ENCODE results near the gene IL1RAPL2. TPM values are rescaled to one million over a fixed set of nuclear protein-coding genes. Genes with fewer than 3 reads are reported as not detected.
"Not testable (repeated sequence)": the region's sequence is repeated elsewhere in the genome, so short reads cannot be mapped to it uniquely, and the experiment has no call there.

Gene IL1RAPL2
- total RNA-seq, 8 experiments from 2014 or later, result 0.21 to 1.2 (median 0.69) TPM; not detected in 2

DNA sequence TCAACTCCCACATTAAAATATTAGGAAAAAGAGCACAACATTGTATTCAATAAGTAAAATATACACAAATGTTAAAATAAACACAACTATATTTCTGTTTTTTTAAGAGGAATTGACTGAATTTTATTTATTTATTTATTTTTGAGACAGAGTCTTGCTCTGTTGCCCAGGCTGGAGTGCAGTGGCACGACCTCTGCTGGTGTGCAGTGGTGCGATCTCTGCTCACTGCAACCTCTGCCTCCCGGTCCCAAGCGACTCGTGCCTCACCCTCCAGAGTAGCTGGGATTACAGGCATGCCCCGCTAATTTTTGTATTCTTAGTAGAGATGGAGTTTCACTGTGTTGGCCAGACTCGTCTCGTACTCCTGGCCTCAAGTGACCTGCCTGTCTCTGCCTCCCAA, 623.1 kb downstream of the IL1RAPL2 start:
- no peak overlapping the region for H3K27ac ChIP-seq
- WGBS, 10 experiments, result 4 to 52% (median 20%) methylated on average over 1 to 7 of the region's 8 CpGs; no CpG with 5 or more reads in 7 of the 10 experiments
- ATAC-seq (replicated peaks in 6 of 8), result no peak
- no peaks in the 10 kb centered on the region for H3K4me1 ChIP-seq (replicated peaks in 1 of 2)
- in situ Hi-C loops (cut with MboI; ENCODE audit: low pct_unique_long_range_greater_than_20kb in 2 of 9, low sequenced_read_pairs in 9 of 9, unreplicated experiment in 9 of 9), result no loop called here
- no peak overlapping the region for H3K4me3 ChIP-seq

DNA sequence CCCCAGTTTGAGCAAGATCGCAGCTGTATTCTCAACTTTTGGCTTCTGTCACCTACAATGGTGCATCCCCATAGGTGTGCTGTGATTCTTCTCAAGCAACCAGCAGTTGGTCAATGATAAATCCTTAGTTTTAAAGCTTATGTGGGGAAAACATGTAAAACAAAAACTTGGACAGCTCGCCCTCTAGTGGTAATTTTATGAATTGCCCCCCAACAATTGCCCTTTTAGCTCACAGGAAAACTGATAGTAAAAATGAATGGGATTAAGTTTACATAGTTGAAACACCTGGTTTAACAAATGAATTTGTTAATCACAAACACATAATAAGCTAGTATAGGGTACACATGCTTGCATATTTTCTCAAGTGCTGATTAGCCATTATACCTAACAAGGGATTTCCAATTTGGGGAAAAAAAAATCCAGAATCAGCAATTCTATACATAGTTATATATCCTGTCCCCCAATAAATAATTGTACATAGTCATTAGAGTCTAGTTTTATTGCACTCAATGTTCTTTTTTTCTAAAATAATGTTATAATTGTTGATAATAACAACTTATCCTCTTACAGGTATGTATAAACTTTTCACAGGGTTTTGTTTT, 624.4 kb downstream of the IL1RAPL2 start:
- H3K4me3 ChIP-seq, result no peak overlapping the region
- H3K4me1 ChIP-seq (replicated peaks in 1 of 2), result no peaks in the 10 kb centered on the region
- in situ Hi-C loops (cut with MboI; ENCODE audit: low pct_unique_long_range_greater_than_20kb in 2 of 9, low sequenced_read_pairs in 9 of 9, unreplicated experiment in 9 of 9), result no loop called here
- no peak for ATAC-seq (replicated peaks in 6 of 8)
- WGBS, 10 experiments, result 0 to 17% methylated on average over 1 to 2 of the region's 2 CpGs; no CpG with 5 or more reads in 8 of the 10 experiments
- H3K27ac ChIP-seq, result no peak overlapping the region

DNA sequence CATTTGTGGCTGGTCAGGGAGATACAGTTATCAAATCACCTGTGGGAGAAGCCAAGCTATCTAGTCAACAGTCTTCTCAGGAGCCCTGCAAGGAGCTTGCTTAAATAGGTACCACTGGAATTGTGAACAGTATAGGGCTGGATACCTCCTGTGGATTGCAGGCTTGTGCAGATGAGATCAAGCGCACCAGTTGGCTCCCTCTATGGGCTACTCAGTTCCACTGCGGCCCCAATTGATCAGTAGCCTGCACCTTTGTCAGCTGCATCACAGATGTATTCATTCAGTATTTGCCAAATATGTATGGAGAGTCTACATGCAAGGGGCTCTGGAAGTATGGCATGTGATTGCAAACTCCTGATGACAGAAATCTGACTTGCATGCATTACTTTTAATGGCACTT, 625.9 kb downstream of the IL1RAPL2 start:
- 0 to 20% (median 0%) methylated on average over 1 of the region's 2 CpGs; no CpG with 5 or more reads in 7 of the 10 experiments for WGBS, 10 experiments
- no peaks in the 10 kb centered on the region for H3K4me1 ChIP-seq (replicated peaks in 1 of 2)
- no peak overlapping the region for H3K4me3 ChIP-seq
- in situ Hi-C loops (cut with MboI; ENCODE audit: low pct_unique_long_range_greater_than_20kb in 2 of 9, low sequenced_read_pairs in 9 of 9, unreplicated experiment in 9 of 9), result no loop called here
- peak in 7 of 8 experiments; percentile 43 to 88 (median 66) for ATAC-seq (replicated peaks in 6 of 8)
- no peak overlapping the region for H3K27ac ChIP-seq

DNA sequence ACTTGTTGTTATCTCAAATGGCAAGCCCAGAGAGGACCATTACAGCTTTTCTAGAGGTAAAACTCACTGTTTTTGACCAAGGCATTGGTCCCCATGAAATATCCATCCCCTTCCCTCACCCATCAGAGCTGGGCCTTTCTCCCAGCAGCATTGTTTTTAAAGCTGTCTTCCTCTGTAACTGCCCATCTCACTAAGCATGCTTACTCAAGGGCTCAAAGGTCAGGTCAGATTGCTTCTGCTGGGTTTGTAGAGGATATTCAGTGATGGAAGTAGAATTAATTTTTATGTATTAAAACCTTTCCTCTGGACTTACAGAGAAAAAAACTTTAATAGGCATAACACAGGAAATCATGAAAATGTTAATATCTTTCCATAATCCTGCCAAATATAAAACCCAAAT, 643.4 kb downstream of the IL1RAPL2 start:
- Histone ChIP-seq H3K4me1 (replicated peaks in 1 of 2) (no peaks in the 10 kb centered on the region), H3K4me3 (no peak overlapping the region), H3K27ac (no peak overlapping the region)
- in situ Hi-C loops (cut with MboI; ENCODE audit: low pct_unique_long_range_greater_than_20kb in 2 of 9, low sequenced_read_pairs in 9 of 9, unreplicated experiment in 9 of 9), result no loop called here
- no peak for ATAC-seq (replicated peaks in 6 of 8)

DNA sequence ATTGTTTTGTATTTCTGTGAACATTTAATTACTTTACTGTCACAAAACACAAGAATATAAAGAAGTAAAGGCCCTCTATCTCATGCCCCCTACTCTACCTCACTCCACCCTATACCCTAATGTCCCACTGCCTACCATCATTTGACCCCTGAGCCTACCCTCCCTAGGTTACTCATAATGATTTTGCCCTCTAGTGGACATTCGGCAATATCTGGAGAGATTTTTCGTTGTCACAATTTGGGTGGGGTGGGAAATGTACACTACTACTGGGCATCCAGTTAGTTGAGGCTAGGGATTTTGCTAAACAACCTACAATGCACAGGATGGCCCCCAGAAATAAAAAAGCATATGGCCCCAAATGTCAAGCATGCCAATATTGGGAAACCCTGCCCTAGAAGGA, 644.3 kb downstream of the IL1RAPL2 start:
- no peak overlapping the region for H3K4me3 ChIP-seq
- H3K27ac ChIP-seq, result no peak overlapping the region
- no peak for ATAC-seq (replicated peaks in 6 of 8)
- no peaks in the 10 kb centered on the region for H3K4me1 ChIP-seq (replicated peaks in 1 of 2)
- 58 to 67% methylated on average over 1 to 2 of the region's 2 CpGs; no CpG with 5 or more reads in 8 of the 10 experiments for WGBS, 10 experiments
- in situ Hi-C loops (cut with MboI; ENCODE audit: low pct_unique_long_range_greater_than_20kb in 2 of 9, low sequenced_read_pairs in 9 of 9, unreplicated experiment in 9 of 9), result no loop called here

DNA sequence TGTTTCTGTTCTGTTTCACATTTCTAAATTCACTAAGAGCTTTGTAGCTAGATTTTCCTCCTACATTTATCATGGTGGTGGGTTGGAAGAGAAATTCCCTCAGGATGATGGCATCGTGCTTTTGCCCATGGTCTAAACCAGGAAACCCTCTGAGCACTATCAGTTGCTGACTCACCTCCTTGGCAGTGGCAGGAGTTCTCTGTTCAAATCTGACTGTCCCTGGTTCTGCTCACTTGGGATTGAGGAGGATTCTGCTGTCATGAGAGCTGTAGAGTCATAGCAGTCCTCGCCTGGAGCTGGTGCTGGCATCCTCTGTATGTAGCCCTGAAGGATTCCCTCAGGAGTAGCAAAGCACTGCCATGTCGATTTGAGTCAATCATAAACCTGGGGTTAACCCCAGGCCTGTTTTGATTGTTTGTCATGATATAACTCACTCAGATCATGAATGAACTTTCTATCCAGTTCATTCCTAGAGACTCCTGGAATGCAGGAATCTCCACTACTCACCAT, 645.1 kb downstream of the IL1RAPL2 start:
- in situ Hi-C loops (cut with MboI; ENCODE audit: low pct_unique_long_range_greater_than_20kb in 2 of 9, low sequenced_read_pairs in 9 of 9, unreplicated experiment in 9 of 9), result no loop called here
- WGBS, 10 experiments, result 33% methylated on average over 1 to 2 of the region's 3 CpGs; no CpG with 5 or more reads in 8 of the 10 experiments

DNA sequence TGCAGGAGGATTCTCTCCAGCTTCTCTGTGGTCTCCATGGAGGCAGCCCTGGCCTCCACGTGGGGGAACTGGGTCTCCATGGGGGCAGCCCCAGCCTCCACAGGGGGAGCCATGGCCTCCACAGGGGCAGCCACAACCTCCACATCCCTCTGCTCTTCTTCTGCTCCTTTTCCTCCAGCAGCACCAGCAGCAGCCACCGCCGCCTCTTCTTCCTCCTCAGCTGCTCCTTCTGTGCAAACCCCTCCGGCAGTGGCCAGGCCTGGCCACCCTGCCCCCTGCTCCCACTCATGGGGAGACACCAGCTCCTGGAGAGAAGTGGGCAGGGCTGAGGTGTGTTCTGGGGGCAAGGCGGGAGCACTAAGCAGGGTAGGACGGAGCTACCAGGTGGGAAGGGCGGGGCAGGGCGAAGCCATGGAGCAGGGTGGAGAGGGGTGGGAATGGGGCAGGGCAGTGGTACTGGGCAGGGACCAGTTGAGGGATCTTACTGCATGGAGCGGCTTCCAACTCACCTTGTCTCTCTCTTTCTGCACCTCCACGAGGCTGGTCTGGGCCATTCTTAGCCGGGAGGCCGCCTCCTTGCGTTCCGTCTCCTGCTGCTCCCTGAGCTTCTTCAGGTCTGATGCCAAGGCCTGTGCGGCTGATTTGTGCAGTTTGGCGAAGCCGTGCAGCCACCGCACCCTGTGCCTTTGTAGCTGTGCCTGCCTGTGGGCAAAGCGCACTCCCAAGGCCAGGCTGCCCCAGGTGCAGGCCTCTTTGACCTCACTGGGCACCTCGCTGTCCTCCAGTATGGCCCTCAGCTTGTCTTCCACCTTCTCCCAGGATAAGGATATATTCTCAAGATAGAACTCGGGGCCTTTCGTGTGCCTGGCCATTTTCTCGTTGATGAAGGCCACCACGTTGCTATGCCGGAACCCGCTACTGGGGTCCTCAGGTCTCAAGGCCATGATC, 653.7 kb downstream of the IL1RAPL2 start:
- 70 to 93% methylated on average over 3 to 6 of the region's 26 CpGs; no CpG with 5 or more reads in 8 of the 10 experiments for WGBS, 10 experiments
- no peaks in the 10 kb centered on the region for H3K4me1 ChIP-seq (replicated peaks in 1 of 2)
- H3K4me3 ChIP-seq, result no peak overlapping the region
- in situ Hi-C loops (cut with MboI; ENCODE audit: low pct_unique_long_range_greater_than_20kb in 2 of 9, low sequenced_read_pairs in 9 of 9, unreplicated experiment in 9 of 9), result no loop called here
- no peak overlapping the region for H3K27ac ChIP-seq
- ATAC-seq (replicated peaks in 6 of 8), result no peak

More for the DNA sequence above, 645.1 kb downstream of the IL1RAPL2 start:
- H3K27ac ChIP-seq, result no peak overlapping the region
- H3K4me3 ChIP-seq, result no peak overlapping the region
- ATAC-seq (replicated peaks in 6 of 8), result no peak
- no peaks in the 10 kb centered on the region for H3K4me1 ChIP-seq (replicated peaks in 1 of 2)

DNA sequence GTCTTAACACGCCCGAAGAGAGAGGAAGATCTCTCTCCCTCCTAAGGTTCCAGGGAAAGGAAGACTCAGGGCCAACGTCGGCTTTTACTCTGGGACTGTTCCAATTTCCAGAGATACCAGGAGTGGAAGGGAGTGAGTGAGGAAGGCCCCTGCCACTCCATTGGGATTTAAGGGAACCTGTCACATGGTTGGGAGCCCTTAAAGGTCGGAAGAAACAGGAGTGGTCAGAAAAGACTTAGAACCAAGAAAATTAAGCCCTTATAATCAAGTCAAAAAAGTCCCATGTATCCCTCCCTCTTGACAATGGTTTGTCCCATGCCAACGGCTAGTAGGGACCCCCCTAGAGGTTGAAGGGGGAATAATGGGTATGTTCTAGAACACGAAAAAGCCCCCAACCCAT, 654.6 kb downstream of the IL1RAPL2 start, which contains the start of gene TEX13A:
TEX13A (minus strand) TSS at position 59 of the 400 bp plus-strand sequence. CDS start 297 bp downstream, outside the sequence.
- H3K4me3 ChIP-seq, result no peak within 1 kb of the TSS
- in situ Hi-C loops (cut with MboI; ENCODE audit: low pct_unique_long_range_greater_than_20kb in 2 of 9, low sequenced_read_pairs in 9 of 9, unreplicated experiment in 9 of 9), result no loop called here
- H3K27ac ChIP-seq, result no peak within 1 kb of the TSS
- H3K4me1 ChIP-seq (replicated peaks in 1 of 2), result no peaks in the 10 kb centered on the region
- WGBS, 10 experiments, result 0 to 83% (median 19%) methylated on average over 1 to 2 of the region's 7 CpGs; no CpG with 5 or more reads in 6 of the 10 experiments
- no peak for ATAC-seq (replicated peaks in 6 of 8)

DNA sequence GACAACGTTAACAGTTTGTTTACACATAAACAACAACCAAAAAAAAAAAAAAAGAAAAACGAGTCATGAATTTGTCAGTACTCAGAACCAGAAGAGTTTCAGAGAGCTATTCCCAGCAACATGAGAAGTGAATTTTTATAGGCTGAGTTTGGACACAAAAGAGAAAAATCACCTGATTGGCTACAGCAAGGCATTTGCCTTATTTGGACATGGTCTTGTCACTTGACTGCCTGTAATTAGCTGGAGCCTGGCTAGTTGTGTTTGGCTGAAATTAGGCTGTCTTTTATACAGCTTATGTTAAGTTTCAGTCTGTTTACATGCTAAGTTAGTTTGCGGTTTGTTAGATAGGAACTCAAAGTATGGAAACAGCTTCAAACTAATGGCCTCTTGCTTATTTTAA, 655.4 kb downstream of the IL1RAPL2 start:
- in situ Hi-C loops (cut with MboI; ENCODE audit: low pct_unique_long_range_greater_than_20kb in 2 of 9, low sequenced_read_pairs in 9 of 9, unreplicated experiment in 9 of 9), result no loop called here
- no peak for ATAC-seq (replicated peaks in 6 of 8)
- no peak overlapping the region for H3K27ac ChIP-seq
- H3K4me1 ChIP-seq (replicated peaks in 1 of 2), result no peaks in the 10 kb centered on the region
- no peak overlapping the region for H3K4me3 ChIP-seq
- WGBS, 10 experiments, result 0 to 100% (median 60%) methylated on average over 1 to 3 of the region's 3 CpGs; no CpG with 5 or more reads in 4 of the 10 experiments

DNA sequence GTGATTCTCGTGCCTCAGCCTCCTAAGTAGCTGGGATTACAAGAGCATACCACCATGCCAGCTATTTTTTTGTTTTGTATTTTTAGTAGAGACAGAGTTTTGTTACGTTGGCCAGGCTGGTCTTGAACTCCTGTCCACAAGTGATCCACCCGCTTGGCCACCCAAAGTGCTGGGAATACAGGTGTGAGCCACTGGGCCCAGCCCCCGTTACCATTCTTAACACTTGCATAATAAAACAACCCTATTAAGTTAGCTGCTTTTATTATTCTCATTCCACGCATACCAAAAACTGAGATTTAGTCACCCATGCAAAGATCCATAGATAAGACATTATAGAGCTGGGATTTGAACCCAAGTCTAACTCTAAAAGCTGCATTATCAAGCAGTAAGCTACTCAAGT, 660.5 kb downstream of the IL1RAPL2 start:
- 0 to 100% (median 59%) methylated on average over 1 to 3 of the region's 5 CpGs; no CpG with 5 or more reads in 5 of the 10 experiments for WGBS, 10 experiments
- in situ Hi-C loops (cut with MboI; ENCODE audit: low pct_unique_long_range_greater_than_20kb in 2 of 9, low sequenced_read_pairs in 9 of 9, unreplicated experiment in 9 of 9), result no loop called here
- H3K4me1 ChIP-seq (replicated peaks in 1 of 2), result no peaks in the 10 kb centered on the region
- H3K4me3 ChIP-seq, result no peak overlapping the region
- ATAC-seq (replicated peaks in 6 of 8), result no peak
- H3K27ac ChIP-seq, result no peak overlapping the region

DNA sequence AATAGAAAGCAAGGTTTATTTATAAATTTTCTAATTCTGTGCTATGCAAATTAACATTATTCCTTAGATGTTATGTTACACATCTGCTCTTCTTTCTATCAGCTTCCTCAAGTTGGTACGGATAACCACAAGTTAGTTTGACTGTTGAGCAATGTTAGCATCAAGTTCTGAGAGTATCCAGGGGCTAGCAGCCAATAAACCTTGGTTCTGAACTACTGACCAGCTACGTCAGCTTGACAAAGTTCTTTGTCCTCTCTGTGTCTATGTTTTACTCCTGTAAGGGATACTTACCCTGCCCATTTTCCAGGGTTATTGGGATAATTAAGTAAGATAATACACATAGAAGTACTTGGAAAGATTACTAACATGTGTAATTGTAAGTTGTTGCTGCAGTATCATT, 662.6 kb downstream of the IL1RAPL2 start:
- ATAC-seq (replicated peaks in 6 of 8), result no peak
- Histone ChIP-seq H3K27ac (no peak overlapping the region), H3K4me3 (no peak overlapping the region), H3K4me1 (replicated peaks in 1 of 2) (no peaks in the 10 kb centered on the region)
- in situ Hi-C loops (cut with MboI; ENCODE audit: low pct_unique_long_range_greater_than_20kb in 2 of 9, low sequenced_read_pairs in 9 of 9, unreplicated experiment in 9 of 9), result no loop called here
- WGBS, 10 experiments, result 14 to 100% (median 50%) methylated on average over 1 of the region's 2 CpGs; no CpG with 5 or more reads in 5 of the 10 experiments

DNA sequence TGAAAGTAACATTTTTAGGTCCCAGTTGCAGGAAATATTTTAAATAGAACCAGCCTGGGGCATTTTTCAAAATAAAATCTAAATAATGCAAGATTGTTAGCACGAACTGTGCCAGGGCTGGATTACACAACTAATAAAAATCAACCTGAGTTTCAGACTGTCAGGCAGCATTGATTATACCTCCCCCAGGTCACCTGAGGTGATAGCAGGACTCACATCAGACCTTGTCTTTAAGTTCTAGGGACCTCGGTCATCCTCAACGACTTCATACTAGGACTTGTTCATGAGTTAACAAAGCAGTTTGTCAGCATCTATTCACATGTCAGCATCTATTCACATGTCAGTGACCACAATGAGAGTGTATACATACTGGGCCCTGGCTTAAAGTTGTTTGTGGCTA, 663.1 kb downstream of the IL1RAPL2 start:
- Histone ChIP-seq H3K27ac (no peak overlapping the region), H3K4me3 (no peak overlapping the region), H3K4me1 (replicated peaks in 1 of 2) (no peaks in the 10 kb centered on the region)
- 0 to 67% (median 23%) methylated on average over 1 to 3 of the region's 3 CpGs; no CpG with 5 or more reads in 7 of the 10 experiments for WGBS, 10 experiments
- ATAC-seq (replicated peaks in 6 of 8), result peak in 1 of 8 experiments; percentile 18
- in situ Hi-C loops (cut with MboI; ENCODE audit: low pct_unique_long_range_greater_than_20kb in 2 of 9, low sequenced_read_pairs in 9 of 9, unreplicated experiment in 9 of 9), result no loop called here

DNA sequence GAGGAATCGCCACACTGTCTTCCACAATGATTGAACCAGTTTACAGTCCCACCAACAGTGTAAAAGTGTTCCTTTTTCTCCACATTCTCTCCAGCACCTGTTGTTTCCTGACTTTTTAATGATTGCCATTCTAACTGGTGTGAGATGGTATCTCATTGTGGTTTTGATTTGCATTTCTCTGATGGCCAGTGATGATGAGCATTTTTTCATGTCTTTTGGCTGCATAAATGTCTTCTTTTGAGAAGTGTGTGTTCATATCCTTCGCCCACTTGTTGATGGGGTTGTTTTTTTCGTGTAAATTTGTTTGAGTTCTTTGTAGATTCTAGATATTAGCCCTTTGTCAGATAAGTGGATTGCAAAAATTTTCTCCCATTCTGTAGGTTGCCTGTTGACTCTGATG, 671.4 kb downstream of the IL1RAPL2 start:
- H3K4me3 ChIP-seq; H3K27ac ChIP-seq; in situ Hi-C loops (cut with MboI; ENCODE audit: low pct_unique_long_range_greater_than_20kb in 2 of 9, low sequenced_read_pairs in 9 of 9, unreplicated experiment in 9 of 9); ATAC-seq (replicated peaks in 6 of 8); H3K4me1 ChIP-seq (replicated peaks in 1 of 2): not testable (repeated sequence)
- 0 to 40% methylated on average over 2 of the region's 3 CpGs; no CpG with 5 or more reads in 8 of the 10 experiments for WGBS, 10 experiments

All from motor neuron (in vitro differentiated cells).